Osteocyte (in vitro differentiated cells): ENCODE measurements around the gene IFNLR1. TPM values are rescaled to one million over a fixed set of nuclear protein-coding genes. Genes with fewer than 3 reads are reported as not detected.

ENCODE experiments used
- DNase-seq: peaks from one replicate; pipeline ENCODE4 v3.0.0; 2021; ENCODE audit warnings: mixed read lengths; ENCODE audit not compliant: unreplicated experiment; ENCODE audit errors: extremely low spot score
- H3K27ac Mint-ChIP-seq: one replicate; pipeline ENCODE4 v1.8.0; 2021; ENCODE audit warnings: mild to moderate bottlenecking, mixed read lengths; ENCODE audit not compliant: unreplicated experiment
- H3K27me3 Mint-ChIP-seq: one replicate; pipeline ENCODE4 v1.8.0; 2021; ENCODE audit warnings: mixed read lengths; ENCODE audit not compliant: unreplicated experiment
- H3K36me3 Mint-ChIP-seq: one replicate; pipeline ENCODE4 v1.8.0; 2021; ENCODE audit warnings: mixed read lengths; ENCODE audit not compliant: unreplicated experiment
- H3K4me1 Mint-ChIP-seq: one replicate; pipeline ENCODE4 v1.8.0; 2021; ENCODE audit warnings: mixed read lengths; ENCODE audit not compliant: unreplicated experiment
- H3K4me3 Mint-ChIP-seq: one replicate; pipeline ENCODE4 v1.8.0; 2021; ENCODE audit warnings: mild to moderate bottlenecking, moderate library complexity, mixed read lengths; ENCODE audit not compliant: unreplicated experiment
- H3K9me3 Mint-ChIP-seq: one replicate; pipeline ENCODE4 v1.8.0; 2021; ENCODE audit warnings: mixed read lengths; ENCODE audit not compliant: unreplicated experiment
- CTCF ChIP-seq: fragments of 200-600 bp; sonication (generic); IDR thresholded peaks from 2 replicates; pipeline ENCODE4 v1.5.0; 2021; ENCODE audit warnings: antibody characterized with exemption, mild to moderate bottlenecking, moderate library complexity
- total RNA-seq: library from RNA; stranded (reverse); gene quantifications from 2 replicates; pipeline ENCODE4 v1.2.1, GENCODE V29; 2021

Gene IFNLR1
- total RNA-seq, 1 donor from 2014 or later, result 0.16 TPM

GRCh38 chr1:24111262-24111995 is 75.7 kb downstream of the IFNLR1 start:
- H3K27me3 Mint-ChIP-seq, result peaks cover 3% of the 10 kb centered on the region
- no peaks in the 10 kb centered on the region for H3K36me3 Mint-ChIP-seq
- DNase-seq, result no peak
- H3K27ac Mint-ChIP-seq, result no peak overlapping the region
- no peak for TF ChIP-seq CTCF
- H3K4me3 Mint-ChIP-seq, result no peak overlapping the region
- peaks cover 31% of the 10 kb centered on the region for H3K4me1 Mint-ChIP-seq
- no peaks in the 10 kb centered on the region for H3K9me3 Mint-ChIP-seq

DNA sequence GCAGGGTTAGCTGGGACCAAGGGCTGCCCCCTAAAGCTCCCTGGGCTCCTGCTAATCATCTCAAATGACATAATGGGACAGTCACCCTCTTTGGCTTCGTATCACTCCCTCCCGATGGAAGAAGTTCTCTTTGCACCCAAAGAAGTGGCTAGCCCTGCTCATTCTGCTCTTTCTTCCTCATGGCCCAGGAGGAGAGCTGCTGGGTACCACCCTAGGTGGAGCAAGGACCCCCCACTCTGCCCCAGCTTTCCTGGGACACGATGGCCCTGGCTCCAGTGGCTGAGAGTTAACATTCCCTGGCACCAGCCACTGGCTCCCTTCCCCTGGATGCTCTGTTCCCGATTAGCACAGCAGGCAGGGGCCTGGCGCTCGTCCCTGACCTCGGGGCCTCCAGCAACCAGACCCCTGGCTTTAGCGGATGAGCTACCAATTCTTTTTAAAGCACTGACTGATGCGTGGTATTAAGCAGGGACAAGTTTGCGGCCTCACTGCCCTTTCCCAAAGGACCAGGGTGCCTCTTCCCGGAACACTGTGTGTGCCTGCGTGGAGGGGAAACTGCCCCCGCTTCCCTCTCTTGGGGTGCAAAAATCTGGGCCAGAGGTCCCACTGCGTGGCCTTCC is 76.3 kb downstream of the IFNLR1 start:
- no peaks in the 10 kb centered on the region for H3K9me3 Mint-ChIP-seq
- H3K27me3 Mint-ChIP-seq, result peaks cover 3% of the 10 kb centered on the region
- H3K4me1 Mint-ChIP-seq, result peaks cover 31% of the 10 kb centered on the region
- no peak for DNase-seq
- H3K36me3 Mint-ChIP-seq, result no peaks in the 10 kb centered on the region
- no peak overlapping the region for H3K4me3 Mint-ChIP-seq
- no peak for TF ChIP-seq CTCF
- H3K27ac Mint-ChIP-seq, result no peak overlapping the region

- DNase-seq, result no peak
- Mint-ChIP-seq H3K36me3 (no peaks in the 10 kb centered on the region), H3K4me3 (no peak overlapping the region), H3K27ac (no peak overlapping the region), H3K27me3 (peaks cover 3% of the 10 kb centered on the region), H3K4me1 (peaks cover 36% of the 10 kb centered on the region), H3K9me3 (no peaks in the 10 kb centered on the region)
- no peak for TF ChIP-seq CTCF
These were observed 77.2 kb downstream of the IFNLR1 start for GRCh38 chr1:24109686-24110475.

DNA sequence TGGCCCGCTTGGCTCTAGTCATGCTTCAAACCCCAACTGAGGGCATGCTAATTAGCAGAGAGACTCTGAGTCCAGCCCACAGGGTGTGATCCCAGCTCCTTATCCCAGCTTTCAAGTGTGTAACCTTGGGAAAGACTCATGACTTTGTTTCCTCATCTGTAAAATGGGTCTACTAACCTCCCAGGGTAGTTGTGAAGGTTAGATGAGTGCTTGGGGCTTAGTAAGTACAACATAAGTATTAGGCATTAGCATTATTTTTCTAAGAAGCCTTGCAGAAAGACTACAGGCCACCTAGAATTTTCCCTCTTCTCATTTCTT is 78.0 kb downstream of the IFNLR1 start:
- Mint-ChIP-seq H3K9me3 (no peaks in the 10 kb centered on the region), H3K4me3 (no peak overlapping the region), H3K36me3 (no peaks in the 10 kb centered on the region), H3K4me1 (peaks cover 36% of the 10 kb centered on the region), H3K27me3 (peaks cover 3% of the 10 kb centered on the region), H3K27ac (no peak overlapping the region)
- no peak for DNase-seq
- TF ChIP-seq CTCF, result no peak
